ENCODE measurements around the gene LYG2. TPM values are rescaled to one million over a fixed set of nuclear protein-coding genes. Genes with fewer than 3 reads are reported as not detected.
"Not testable (repeated sequence)": the region's sequence is repeated elsewhere in the genome, so short reads cannot be mapped to it uniquely, and the experiment has no call there.

Gene LYG2
- total RNA-seq, 1 experiment from 2014 or later, result not detected

- ChIA-PET POLR2A (ENCODE audit: low non-redundant PET) (no interaction called here), CTCF (no interaction called here)
- Histone ChIP-seq H3K4me3 (ENCODE audit: low read depth, low read length, poor library complexity, severe bottlenecking) (no peak overlapping the region), H3K4me1 (ENCODE audit: insufficient read depth, low read length, poor library complexity, severe bottlenecking) (no peaks in the 10 kb centered on the region), H3K9me3 (ENCODE audit: low read depth, low read length, poor library complexity, severe bottlenecking) (no peaks in the 10 kb centered on the region), H3K27ac (ENCODE audit: low read depth, low read length, poor library complexity, severe bottlenecking) (no peak overlapping the region), H3K36me3 (ENCODE audit: insufficient read depth, low read length, poor library complexity, severe bottlenecking) (no peaks in the 10 kb centered on the region), H3K27me3 (replicated peaks; ENCODE audit: insufficient read depth, low read depth, low read length, poor library complexity) (no peaks in the 10 kb centered on the region)
- no peak for TF ChIP-seq EZH2 (IDR thresholded peaks at IDR 0.05; ENCODE audit: borderline replicate concordance, low read depth, low read length, poor library complexity, severe bottlenecking)
- TF ChIP-seq CTCF (conservative IDR thresholded peaks at IDR 0.05; ENCODE audit: low read depth, low read length), result no peak
- intact Hi-C loops (cut with micrococcal nuclease; ENCODE audit: unreplicated experiment), result no loop called here
- DNase-seq (ENCODE audit: low spot score), result no peak
- BruUV-seq (replicated peaks), result no TSS peak
Observed at GRCh38 chr2:99242151-99242550, 13.3 kb downstream of the LYG2 start.

GRCh38 chr2:99240431-99240830 is 15.0 kb downstream of the LYG2 start:
- intact Hi-C loops (cut with micrococcal nuclease; ENCODE audit: unreplicated experiment), result no loop called here
- no TSS peak for BruUV-seq (replicated peaks)
- H3K27ac ChIP-seq (ENCODE audit: low read depth, low read length, poor library complexity, severe bottlenecking), result no peak overlapping the region
- H3K9me3 ChIP-seq (ENCODE audit: low read depth, low read length, poor library complexity, severe bottlenecking), result no peaks in the 10 kb centered on the region
- CTCF ChIA-PET, result no interaction called here
- no peaks in the 10 kb centered on the region for H3K27me3 ChIP-seq (replicated peaks; ENCODE audit: insufficient read depth, low read depth, low read length, poor library complexity)
- no peak for DNase-seq (ENCODE audit: low spot score)
- H3K4me3 ChIP-seq (ENCODE audit: low read depth, low read length, poor library complexity, severe bottlenecking), result no peak overlapping the region
- TF ChIP-seq EZH2 (IDR thresholded peaks at IDR 0.05; ENCODE audit: borderline replicate concordance, low read depth, low read length, poor library complexity, severe bottlenecking) (no peak), CTCF (conservative IDR thresholded peaks at IDR 0.05; ENCODE audit: low read depth, low read length) (no peak)
- no peaks in the 10 kb centered on the region for H3K4me1 ChIP-seq (ENCODE audit: insufficient read depth, low read length, poor library complexity, severe bottlenecking)
- POLR2A ChIA-PET (ENCODE audit: low non-redundant PET), result no interaction called here
- H3K36me3 ChIP-seq (ENCODE audit: insufficient read depth, low read length, poor library complexity, severe bottlenecking), result no peaks in the 10 kb centered on the region

- ChIA-PET CTCF (no interaction called here), POLR2A (ENCODE audit: low non-redundant PET) (no interaction called here)
- no peaks in the 10 kb centered on the region for H3K9me3 ChIP-seq (ENCODE audit: low read depth, low read length, poor library complexity, severe bottlenecking)
- TF ChIP-seq EZH2 (IDR thresholded peaks at IDR 0.05; ENCODE audit: borderline replicate concordance, low read depth, low read length, poor library complexity, severe bottlenecking) (no peak), CTCF (conservative IDR thresholded peaks at IDR 0.05; ENCODE audit: low read depth, low read length) (no peak)
- no peaks in the 10 kb centered on the region for H3K4me1 ChIP-seq (ENCODE audit: insufficient read depth, low read length, poor library complexity, severe bottlenecking)
- no peak for DNase-seq (ENCODE audit: low spot score)
- H3K36me3 ChIP-seq (ENCODE audit: insufficient read depth, low read length, poor library complexity, severe bottlenecking), result no peaks in the 10 kb centered on the region
- no peak overlapping the region for H3K27ac ChIP-seq (ENCODE audit: low read depth, low read length, poor library complexity, severe bottlenecking)
- no peaks in the 10 kb centered on the region for H3K27me3 ChIP-seq (replicated peaks; ENCODE audit: insufficient read depth, low read depth, low read length, poor library complexity)
- no peak overlapping the region for H3K4me3 ChIP-seq (ENCODE audit: low read depth, low read length, poor library complexity, severe bottlenecking)
- intact Hi-C loops (cut with micrococcal nuclease; ENCODE audit: unreplicated experiment), result no loop called here
- no TSS peak for BruUV-seq (replicated peaks)
Observed at GRCh38 chr2:99238599-99238998, 16.9 kb downstream of the LYG2 start.

GRCh38 chr2:99233177-99233576 is 22.3 kb downstream of the LYG2 start:
- H3K27me3 ChIP-seq (replicated peaks; ENCODE audit: insufficient read depth, low read depth, low read length, poor library complexity); intact Hi-C loops (cut with micrococcal nuclease; ENCODE audit: unreplicated experiment); DNase-seq (ENCODE audit: low spot score); H3K27ac ChIP-seq (ENCODE audit: low read depth, low read length, poor library complexity, severe bottlenecking); H3K9me3 ChIP-seq (ENCODE audit: low read depth, low read length, poor library complexity, severe bottlenecking); POLR2A ChIA-PET (ENCODE audit: low non-redundant PET); H3K36me3 ChIP-seq (ENCODE audit: insufficient read depth, low read length, poor library complexity, severe bottlenecking); BruUV-seq (replicated peaks); H3K4me1 ChIP-seq (ENCODE audit: insufficient read depth, low read length, poor library complexity, severe bottlenecking); H3K4me3 ChIP-seq (ENCODE audit: low read depth, low read length, poor library complexity, severe bottlenecking); CTCF ChIA-PET: not testable (repeated sequence)
